ENCODE results near the gene BRCA2.
A peak's percentile ranks its signal among the peaks of the same experiment; 100 is the strongest.

The BRCA2 gene

DNA sequence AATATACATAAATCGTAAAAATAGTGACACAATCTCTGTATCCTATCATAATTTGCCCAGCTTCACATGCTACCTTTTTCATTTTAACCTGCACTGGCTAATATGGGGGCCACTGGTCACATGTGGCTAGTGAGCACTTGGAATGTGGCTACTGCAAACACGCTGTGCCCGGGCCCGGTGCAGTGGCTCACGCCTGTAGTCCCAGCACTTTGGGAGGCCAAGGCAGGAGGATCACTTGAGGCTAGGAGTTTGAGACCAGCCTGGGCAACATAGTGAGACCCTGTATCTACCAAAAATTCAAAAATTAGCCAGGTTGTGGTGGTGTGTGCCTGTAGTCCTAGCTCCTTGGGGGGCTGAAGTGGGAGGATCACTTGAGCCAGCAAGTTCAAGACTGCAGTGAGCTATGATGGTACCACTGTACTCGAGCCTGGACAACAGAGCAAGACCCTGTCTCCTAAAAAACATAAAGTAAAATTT lies 114.2 kb downstream of the BRCA2 start:
- no peak for DNase-seq

DNA sequence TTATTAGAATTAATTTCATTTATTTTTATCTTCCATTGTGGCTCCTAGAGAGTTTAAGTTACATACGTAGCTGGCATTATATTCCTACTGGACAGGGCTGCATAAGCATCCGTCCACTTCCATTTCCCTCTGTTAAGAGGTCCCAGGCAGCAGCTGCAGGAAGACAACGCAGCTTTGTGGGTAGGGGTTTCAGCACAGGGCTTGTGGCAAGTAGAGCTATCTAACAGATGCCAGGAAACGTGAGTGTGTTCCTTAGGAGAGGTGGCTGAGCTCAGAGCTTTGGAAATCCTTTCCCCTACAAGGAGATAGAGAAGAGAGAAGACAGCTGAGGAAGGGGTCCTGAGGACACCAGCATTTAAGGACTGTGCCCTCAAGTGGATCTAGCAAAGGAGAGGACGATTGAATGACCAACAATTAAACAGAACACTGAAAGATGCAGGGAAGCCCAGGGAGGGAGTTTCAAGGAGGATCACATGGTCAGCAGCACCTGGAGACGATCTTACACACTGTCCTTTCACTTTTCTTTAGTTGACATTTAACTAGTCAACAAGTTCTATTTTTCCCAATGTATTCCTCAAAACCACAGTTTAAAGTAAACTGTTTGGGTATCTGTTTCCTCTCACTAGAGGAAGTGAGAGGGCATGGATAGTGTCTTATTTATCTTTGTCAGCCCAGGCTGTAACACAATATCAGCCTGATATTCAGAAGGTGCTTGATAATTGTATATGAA lies 114.9 kb downstream of the BRCA2 start:
- no peak for DNase-seq

DNA sequence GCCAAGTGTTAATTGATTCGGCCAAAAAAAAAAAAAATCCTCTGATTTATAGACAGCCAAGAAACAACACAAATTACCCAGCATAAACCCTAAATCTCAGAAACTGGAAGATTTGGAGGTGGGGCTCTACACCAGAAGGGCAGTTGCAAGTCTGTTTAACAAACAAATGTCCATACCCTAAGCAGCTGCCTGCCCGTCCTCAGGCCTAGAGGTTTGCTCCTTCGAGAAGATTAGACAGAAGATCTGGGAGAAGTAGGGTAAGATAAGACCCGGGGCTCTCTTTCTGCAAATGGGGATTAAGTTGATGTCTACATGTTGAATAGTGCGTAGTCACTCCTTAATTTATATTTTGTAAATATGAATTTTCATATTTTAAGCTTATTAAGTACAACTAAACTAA lies 116.1 kb downstream of the BRCA2 start:
- DNase-seq = no peak

DNA sequence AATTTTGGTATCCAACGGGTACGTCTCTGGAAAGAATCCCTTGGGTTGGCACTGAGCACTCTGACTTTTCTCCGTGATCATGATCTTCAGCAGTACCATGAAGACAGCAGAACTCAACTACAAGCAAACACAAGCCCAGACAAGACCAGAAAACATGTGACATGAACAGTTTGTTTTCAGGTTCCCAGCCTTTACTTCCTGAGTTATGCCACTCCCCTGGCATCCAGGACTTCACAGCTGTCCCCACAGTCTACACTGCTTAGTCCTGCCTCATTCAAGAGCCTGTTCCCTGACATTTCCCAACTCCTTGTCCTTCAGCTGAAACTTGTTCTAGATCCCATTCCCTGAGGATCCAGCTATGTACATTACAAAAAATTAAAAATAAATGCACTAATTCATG lies 117.5 kb downstream of the BRCA2 start:
- no peak for DNase-seq

DNA sequence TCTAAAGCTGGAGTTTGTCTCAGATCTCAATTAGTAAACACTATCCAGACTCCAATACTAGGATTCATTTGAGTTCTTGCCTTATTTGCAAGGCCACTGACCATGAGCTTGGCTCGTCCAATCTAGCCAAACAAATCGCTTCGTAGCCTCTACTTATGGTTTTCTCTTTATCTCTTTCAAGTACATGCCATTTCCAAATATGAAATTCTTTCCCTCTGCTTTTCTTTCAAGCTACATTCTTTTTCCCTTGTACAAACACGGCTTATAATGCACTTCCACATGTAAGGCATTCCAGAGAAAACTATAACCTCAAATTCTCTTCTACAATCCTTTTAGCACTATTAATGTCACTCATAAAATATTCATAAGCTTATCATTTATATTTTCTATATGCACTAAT lies 123.6 kb downstream of the BRCA2 start:
- DNase-seq = no peak

DNA sequence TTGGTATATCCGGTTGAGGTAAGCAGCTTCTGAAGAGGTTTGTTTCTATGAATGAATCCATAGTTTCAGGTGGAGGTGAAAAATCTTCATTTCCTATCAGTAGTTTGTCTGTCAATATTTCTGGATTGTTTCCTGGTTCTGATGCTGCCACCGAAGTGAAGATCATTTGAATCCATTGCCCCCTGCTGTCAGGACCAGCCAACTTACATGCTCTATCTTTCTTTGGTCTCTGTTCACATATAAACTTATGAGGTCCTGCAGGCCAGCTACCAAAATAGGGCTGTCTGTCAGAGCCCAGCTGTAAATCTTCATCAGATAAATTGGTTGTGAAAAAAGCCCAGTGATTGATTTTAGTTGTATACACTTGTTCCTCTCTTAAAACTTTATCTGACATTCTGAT lies 127.8 kb downstream of the BRCA2 start:
- peak in 1 of 2 experiments; percentile 24 for DNase-seq

DNA sequence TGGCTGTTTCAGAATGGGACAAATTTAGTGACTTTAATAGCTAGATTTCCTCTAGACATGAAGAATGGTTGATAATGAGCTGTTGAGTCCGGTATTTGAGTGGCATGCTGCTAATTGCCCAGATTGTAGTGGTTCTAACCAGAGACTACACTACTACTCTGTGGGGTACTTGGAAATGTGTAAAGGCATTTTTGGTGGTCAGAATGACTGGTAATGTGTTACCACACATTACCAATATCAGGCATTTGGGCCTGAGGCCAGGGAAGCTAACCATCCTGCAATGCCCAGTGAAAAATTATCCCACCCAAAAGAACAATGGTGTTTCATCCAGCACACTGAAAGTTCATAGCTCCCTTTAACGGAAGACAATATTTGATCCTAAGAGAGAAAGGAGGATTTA lies 130.2 kb downstream of the BRCA2 start:
- DNase-seq = no peak

DNA sequence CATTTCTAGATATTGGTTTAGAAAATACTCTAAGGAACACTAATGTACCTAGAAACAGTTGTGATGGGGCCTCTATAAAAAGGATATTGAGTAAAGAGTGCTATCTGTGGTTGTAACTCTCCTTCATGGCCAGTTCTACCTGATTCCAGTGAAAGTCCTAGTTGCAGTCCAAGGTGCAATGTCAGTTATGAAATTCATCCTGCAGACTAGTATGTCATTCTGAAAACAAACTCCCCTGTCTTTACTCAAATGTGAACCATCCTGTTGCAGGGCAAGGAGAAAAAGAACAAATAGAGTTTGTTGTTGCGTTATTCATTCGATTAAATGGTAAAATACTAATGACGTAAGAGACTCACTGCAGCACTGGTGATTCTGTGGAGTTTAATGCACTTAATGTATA lies 130.9 kb downstream of the BRCA2 start:
- DNase-seq = no peak

DNA sequence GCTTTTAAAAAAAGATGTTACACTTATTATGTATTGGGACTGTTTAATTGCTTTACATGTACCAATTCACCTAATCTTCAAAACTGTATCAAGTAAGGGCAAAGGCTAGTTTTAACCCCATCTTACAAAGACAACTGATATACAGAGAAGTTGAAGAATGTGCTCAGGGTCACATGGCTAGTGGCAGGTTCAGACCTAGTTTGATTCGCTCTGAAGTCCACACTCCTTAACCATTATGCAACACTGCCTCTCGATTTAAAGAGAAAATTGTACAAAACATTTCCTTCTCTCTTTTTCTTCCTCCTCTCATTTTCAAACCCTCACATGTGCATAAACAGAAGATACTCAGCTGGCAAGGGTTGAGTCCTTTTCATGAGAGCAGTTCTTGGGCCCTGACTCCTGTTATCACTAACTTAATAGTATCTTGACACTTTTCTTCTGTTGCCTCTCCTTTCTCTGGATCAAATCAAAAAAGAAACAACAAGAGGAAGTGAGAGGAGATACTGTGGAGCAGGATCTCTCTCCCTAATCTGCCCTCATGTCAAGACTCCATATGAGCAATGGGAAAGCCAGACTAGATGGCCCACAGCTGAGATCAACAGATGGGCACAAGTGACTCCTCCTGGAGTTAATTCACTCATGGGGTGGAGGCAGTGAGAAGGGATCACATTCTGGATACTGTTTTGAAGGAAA lies 131.6 kb downstream of the BRCA2 start:
- DNase-seq = no peak

DNA sequence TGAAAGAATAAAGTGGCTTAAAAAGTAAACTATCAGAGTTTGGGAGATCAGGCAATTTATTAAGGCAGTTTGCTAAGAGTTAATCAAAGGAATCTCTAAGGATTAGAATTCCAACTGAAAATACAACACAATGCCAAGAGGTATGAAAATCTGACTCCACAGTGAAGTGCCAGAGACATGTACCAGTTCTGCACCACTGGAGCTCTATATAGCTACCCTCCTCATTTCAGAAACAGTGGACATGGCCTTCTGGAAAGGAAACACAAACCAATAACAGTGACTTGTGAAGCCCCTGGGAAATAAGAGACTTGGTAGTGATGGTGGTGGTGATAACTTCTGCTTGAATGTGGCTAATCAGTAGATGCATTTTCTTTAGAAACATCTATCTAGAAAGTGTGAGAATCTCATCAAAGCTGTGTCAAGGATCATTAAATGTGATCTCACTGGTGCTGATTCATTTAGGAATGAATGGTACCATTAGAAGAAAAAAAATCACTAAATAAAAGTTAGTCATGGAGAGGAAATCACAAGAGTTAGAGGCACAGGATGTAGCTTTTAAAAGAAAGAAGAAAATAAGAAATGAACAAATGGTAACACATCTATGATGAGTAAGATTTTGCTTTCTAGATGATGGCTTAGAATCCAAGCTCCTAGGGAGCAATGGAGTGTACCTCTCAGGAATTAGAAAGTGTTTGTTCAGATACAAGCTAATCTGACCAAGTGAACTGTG lies 132.8 kb downstream of the BRCA2 start:
- DNase-seq = no peak

DNA sequence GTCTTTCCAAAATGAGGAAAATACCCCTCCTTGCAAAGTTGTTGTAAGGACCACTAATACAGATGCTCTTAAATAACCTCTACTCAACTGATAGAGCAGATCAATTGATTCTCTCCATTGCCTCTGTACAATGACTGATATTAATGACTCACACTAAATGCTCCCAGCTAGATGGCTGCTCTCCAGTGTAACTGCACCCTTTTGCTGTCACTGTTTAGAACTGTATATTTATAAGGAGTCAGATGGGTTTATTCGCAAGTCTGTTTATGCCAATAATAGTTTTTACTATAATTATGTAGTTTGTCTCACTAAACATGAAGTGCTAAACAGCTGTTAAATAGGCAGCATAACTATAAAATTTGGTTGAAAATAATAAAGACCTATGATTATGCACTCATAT lies 133.7 kb downstream of the BRCA2 start:
- DNase-seq = no peak
